Cardiac fibroblast (primary cell): Measurements from ENCODE around the gene COPS7A.

Experiments
- DNase-seq, 2 donors: peaks; one replicate each; pipeline versions ENCODE4 v3.0.0 to v3.0.0-alpha.2; 2010; ENCODE audit warnings: low read depth in 2 of 2
- H3K4me3 ChIP-seq, 2 donors: replicated peaks in 1 of 2; 1 replicate in 1 of 2; 2 replicates in 1 of 2; pipeline ENCODE4 v1.5.1; 2011; ENCODE audit warnings: low read depth in 2 of 2, low read length in 2 of 2, mild to moderate bottlenecking in 2 of 2, moderate library complexity in 1 of 2
- CTCF ChIP-seq: IDR thresholded peaks from one replicate; pipeline ENCODE4 v1.5.1; 2011; ENCODE audit warnings: low read depth, mild to moderate bottlenecking, low read length, inconsistent platforms

The COPS7A gene

GRCh38 chr12:6697584-6698351 is 26.1 kb upstream of the COPS7A start:
- no peak overlapping the region for H3K4me3 ChIP-seq
- peak; percentile 65 to 68 for DNase-seq
- TF ChIP-seq CTCF, result peak; percentile 67

- TF ChIP-seq CTCF, result no peak
- H3K4me3 ChIP-seq, result no peak overlapping the region
- no peak for DNase-seq
Measured at GRCh38 chr12:6698352-6699046, 25.3 kb upstream of the COPS7A start.

GRCh38 chr12:6699259-6699988 is 24.4 kb upstream of the COPS7A start:
- no peak for DNase-seq
- TF ChIP-seq CTCF, result no peak
- H3K4me3 ChIP-seq, result peak overlapping the region; percentile 35 to 38

- DNase-seq, result no peak
- peak overlapping the region; percentile 35 to 38 for H3K4me3 ChIP-seq
- no peak for TF ChIP-seq CTCF
Measured at GRCh38 chr12:6699989-6700645, 23.7 kb upstream of the COPS7A start.

GRCh38 chr12:6700646-6701051 is 23.2 kb upstream of the COPS7A start, which contains the start of gene PIANP:
PIANP (minus strand) TSS chr12:6700815; CDS start chr12:6698061, 2,754 bp downstream.
- H3K4me3 ChIP-seq, result peak within 1 kb of the TSS; percentile 35 to 42
- DNase-seq, result peak in 1 of 2 donors; percentile 24
- TF ChIP-seq CTCF, result no peak

GRCh38 chr12:6701078-6701768 is 22.6 kb upstream of the COPS7A start:
- TF ChIP-seq CTCF, result no peak
- peak overlapping the region; percentile 31 to 42 for H3K4me3 ChIP-seq
- DNase-seq, result no peak
